Kidney (tissue), 14 donors: ENCODE results near the gene APCDD1. TPM values are rescaled to one million over a fixed set of nuclear protein-coding genes. Genes with fewer than 3 reads are reported as not detected.

Source experiments
- DNase-seq, 5 donors: peaks; one replicate each; pipeline ENCODE4 v3.0.0-alpha.2; 2013 to 2020
- FAIRE-seq: peaks from 2 replicates; lab custom pipeline; 2012; peaks lifted over from hg19 to GRCh38; lab: Jason Lieb, UNC
- H3K27ac ChIP-seq, 2 donors: one replicate each; pipeline ENCODE4 v1.7.0; 2013; ENCODE audit warnings: low read depth in 2 of 2, low read length in 2 of 2, inconsistent platforms in 1 of 2
- H3K27me3 ChIP-seq: one replicate; pipeline ENCODE4 v1.7.1; 2013; ENCODE audit warnings: low read length, inconsistent platforms; ENCODE audit not compliant: control insufficient read depth, insufficient read depth
- H3K36me3 ChIP-seq, 3 donors: one replicate each; pipeline versions ENCODE4 v1.7.0 to v1.7.1; 2013; ENCODE audit warnings: low read length in 3 of 3, control low read depth in 1 of 3, inconsistent platforms in 1 of 3; ENCODE audit not compliant: insufficient read depth in 3 of 3, control insufficient read depth in 2 of 3
- H3K4me1 ChIP-seq, 3 donors: one replicate each; pipeline versions ENCODE4 v1.7.0 to v1.7.1; 2013; ENCODE audit warnings: low read length in 3 of 3, inconsistent platforms in 1 of 3, low read depth in 1 of 3; ENCODE audit not compliant: control insufficient read depth in 2 of 3, insufficient read depth in 2 of 3
- H3K4me3 ChIP-seq, 3 donors: one replicate each; pipeline versions ENCODE4 v1.7.0 to v1.8.1; 2013; ENCODE audit warnings: low read length in 3 of 3, control low read depth in 1 of 3, inconsistent platforms in 1 of 3
- H3K9ac ChIP-seq, 3 donors: one replicate each; pipeline versions ENCODE4 v1.7.0 to v1.7.1; 2013; ENCODE audit warnings: low read length in 3 of 3, control low read depth in 1 of 3, inconsistent platforms in 1 of 3
- H3K9me3 ChIP-seq, 3 donors: one replicate each; pipeline versions ENCODE4 v1.7.0 to v1.7.1; 2013; ENCODE audit warnings: low read length in 3 of 3, control low read depth in 1 of 3, inconsistent platforms in 1 of 3; ENCODE audit not compliant: control insufficient read depth in 2 of 3, insufficient read depth in 1 of 3
- intact Hi-C: fragments of 100-400 bp; cut with DNase I; formaldehyde crosslinking; loops from one replicate; pipeline ENCODE4 v1.11.1; 2022
- polyA plus RNA-seq: library from polyadenylated mRNA; stranded (reverse); fragments of 350-450 nt; fragmentation: Illumina TruSeq; extraction: RNeasy Lipid Tissue Mini Kit (QIAGEN cat#74804); gene quantifications from one replicate; pipeline ENCODE4 v1.2.3, GENCODE V29; 2014; ENCODE audit warnings: low read depth, low replicate concordance; ENCODE audit not compliant: insufficient read depth
- total RNA-seq: library from RNA; stranded (reverse); fragmentation: NEBNext Ultra II Directional; extraction: Animal tissue kit (Norgen Biotek cat#: 25700); gene quantifications from one replicate; pipeline ENCODE4 v1.2.1, GENCODE V29; 2021
- TF ChIP-seq, protein P1 (sequence below): IDR thresholded peaks from 3 replicates; pipeline ENCODE4 v1.5.1; 2012; ENCODE audit warnings: mild to moderate bottlenecking, moderate library complexity, borderline replicate concordance; ENCODE audit not compliant: insufficient read depth; ENCODE audit errors: extremely low read depth
- donor health status: control.
- donor health status: control.
- donor health status: control.
- donor health status: control.
- donor health status: control.
- donor health status: DM: yes; HTN: yes; CAD: no.
- donor health status: Normal renal cell carcinoma (clear cell type).

The APCDD1 gene
- total and polyA plus RNA-seq, 2 donors from 2014 or later = 2.8 to 22.9 TPM

DNA sequence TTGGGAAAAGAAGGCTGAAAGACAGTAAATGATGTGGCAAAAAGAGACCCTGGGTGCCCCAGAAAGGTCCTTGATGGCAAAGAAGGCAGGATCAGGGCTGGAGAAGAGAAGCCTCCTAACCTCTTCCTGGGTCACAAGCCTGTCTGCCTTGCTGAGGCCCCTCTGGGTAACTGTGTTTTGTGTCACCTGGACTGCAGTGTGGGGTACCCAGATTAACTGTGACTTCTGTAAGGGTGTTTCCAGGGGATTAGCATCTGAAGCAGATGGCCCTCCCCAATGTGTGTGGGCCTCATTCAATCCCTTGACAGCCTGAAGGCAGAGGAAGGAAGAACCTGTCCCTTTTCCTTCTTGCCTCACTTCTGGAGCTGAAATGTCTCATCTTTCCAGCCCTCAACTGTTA is 35.6 kb upstream of the APCDD1 start:
- H3K9me3 ChIP-seq = peaks cover 0 to 5% (median 3%) of the 10 kb centered on the region in 3 donors
- H3K4me1 ChIP-seq = no peaks in the 10 kb centered on the region
- H3K36me3 ChIP-seq = no peaks in the 10 kb centered on the region
- no peak overlapping the region for H3K27ac ChIP-seq
- no peaks in the 10 kb centered on the region for H3K27me3 ChIP-seq
- H3K4me3 ChIP-seq = no peak overlapping the region
- FAIRE-seq (no peak), DNase-seq (no peak)
- intact Hi-C loops = no loop called here
- no peak overlapping the region for H3K9ac ChIP-seq
- TF ChIP-seq, protein P1, sequence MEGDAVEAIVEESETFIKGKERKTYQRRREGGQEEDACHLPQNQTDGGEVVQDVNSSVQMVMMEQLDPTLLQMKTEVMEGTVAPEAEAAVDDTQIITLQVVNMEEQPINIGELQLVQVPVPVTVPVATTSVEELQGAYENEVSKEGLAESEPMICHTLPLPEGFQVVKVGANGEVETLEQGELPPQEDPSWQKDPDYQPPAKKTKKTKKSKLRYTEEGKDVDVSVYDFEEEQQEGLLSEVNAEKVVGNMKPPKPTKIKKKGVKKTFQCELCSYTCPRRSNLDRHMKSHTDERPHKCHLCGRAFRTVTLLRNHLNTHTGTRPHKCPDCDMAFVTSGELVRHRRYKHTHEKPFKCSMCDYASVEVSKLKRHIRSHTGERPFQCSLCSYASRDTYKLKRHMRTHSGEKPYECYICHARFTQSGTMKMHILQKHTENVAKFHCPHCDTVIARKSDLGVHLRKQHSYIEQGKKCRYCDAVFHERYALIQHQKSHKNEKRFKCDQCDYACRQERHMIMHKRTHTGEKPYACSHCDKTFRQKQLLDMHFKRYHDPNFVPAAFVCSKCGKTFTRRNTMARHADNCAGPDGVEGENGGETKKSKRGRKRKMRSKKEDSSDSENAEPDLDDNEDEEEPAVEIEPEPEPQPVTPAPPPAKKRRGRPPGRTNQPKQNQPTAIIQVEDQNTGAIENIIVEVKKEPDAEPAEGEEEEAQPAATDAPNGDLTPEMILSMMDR = no peak

DNA sequence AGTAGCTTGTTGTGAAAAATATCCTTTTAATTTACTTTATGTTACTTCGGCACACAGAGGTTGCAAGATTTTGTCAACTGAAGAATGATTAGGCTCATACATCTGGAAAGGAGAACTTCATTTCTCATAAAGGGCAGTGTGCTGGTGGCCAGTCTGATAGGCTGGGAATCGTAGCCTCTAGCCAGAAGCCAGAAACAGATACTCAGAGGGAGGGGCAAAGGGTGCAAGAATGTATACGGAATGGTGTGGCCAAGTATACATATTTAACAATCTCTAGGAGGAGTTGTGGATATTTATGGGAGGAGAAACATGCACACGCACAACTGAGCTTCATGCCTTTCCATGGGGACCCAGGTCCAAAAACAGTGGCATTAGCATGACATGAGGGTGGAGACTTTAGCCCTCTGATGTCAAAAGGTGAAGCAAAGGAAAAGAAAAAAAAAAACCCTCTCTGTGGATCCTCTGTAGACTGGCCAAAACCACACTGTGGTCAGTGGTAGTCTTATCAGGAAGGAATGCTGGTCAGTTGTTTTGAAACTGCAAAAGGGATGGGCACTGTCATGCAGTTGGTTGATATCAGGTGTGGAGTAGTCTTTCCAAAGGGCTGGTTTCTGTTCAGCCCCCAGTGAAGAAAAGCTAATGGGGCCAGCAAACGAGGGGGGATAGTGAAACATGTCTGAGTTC is 34.9 kb upstream of the APCDD1 start:
- Histone ChIP-seq H3K4me1 (no peaks in the 10 kb centered on the region), H3K36me3 (no peaks in the 10 kb centered on the region), H3K4me3 (no peak overlapping the region), H3K9me3 (peaks cover 0 to 5% (median 3%) of the 10 kb centered on the region in 3 donors), H3K9ac (no peak overlapping the region), H3K27me3 (no peaks in the 10 kb centered on the region), H3K27ac (no peak overlapping the region)
- TF ChIP-seq, protein P1 = no peak
- intact Hi-C loops = no loop called here
- DNase-seq (no peak), FAIRE-seq (no peak)

DNA sequence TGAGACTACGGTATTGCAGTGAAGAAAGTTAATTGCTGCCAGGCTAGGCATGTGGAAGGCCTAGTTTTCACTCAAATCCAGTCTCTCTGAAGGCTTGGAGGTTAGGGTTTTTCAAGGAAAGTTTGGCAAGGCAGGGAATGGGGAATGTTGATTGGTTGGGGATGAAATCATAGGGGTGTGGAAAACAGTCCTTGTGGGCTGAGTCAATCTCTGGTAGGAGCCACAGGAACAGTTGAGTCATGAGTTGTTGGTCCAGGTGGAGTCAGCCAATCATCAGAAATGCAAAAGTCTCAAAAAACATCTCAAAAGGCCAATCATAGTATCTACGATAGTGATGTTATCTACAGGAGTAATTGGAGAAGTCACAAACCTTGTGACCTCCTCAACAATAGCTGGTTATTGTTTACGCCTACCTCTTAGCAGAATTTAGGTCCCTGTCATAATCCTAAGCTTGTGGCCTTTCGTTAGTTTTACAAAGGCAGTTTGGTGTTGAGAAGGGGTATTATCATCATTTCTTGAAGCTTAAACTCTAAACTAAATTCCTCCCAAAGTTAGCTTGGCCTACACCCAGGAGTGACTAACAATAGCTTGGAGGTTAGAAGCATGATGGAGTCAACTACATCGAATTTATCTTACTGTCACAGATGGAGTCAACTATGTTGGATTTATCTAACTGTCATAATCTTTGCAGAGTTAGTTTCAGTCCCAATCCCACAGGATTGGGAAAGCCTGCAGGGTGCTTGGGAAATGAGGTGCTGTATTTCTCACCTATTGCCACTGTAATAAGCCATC is 33.7 kb upstream of the APCDD1 start:
- no peaks in the 10 kb centered on the region for H3K27me3 ChIP-seq
- peaks cover 0 to 5% (median 3%) of the 10 kb centered on the region in 3 donors for H3K9me3 ChIP-seq
- H3K36me3 ChIP-seq = no peaks in the 10 kb centered on the region
- H3K4me3 ChIP-seq = no peak overlapping the region
- TF ChIP-seq, protein P1 = no peak
- H3K9ac ChIP-seq = no peak overlapping the region
- FAIRE-seq (no peak), DNase-seq (no peak)
- no peaks in the 10 kb centered on the region for H3K4me1 ChIP-seq
- H3K27ac ChIP-seq = no peak overlapping the region
- intact Hi-C loops = no loop called here
